Ureter (tissue), 1 donor: ENCODE data around the gene NDFIP1. TPM values are rescaled to one million over a fixed set of nuclear protein-coding genes. Genes with fewer than 3 reads are reported as not detected.
A peak's percentile ranks its signal among the peaks of the same experiment; 100 is the strongest.

Source experiments
- DNase-seq: peaks from one replicate; pipeline ENCODE4 v3.0.0-alpha.2; 2020; ENCODE audit warnings: low spot score
- total RNA-seq: library from RNA; stranded (reverse); gene quantifications from one replicate; pipeline ENCODE4 v1.2.4, GENCODE V29; 2023
- donor health status: DM: yes; HTN: yes; CAD: no.

Gene NDFIP1
- total RNA-seq, 1 donor from 2014 or later: 69.6 TPM

GRCh38 chr5:142119051-142119625, 10.6 kb downstream of the NDFIP1 start:
- no peak for DNase-seq

- no peak for DNase-seq
These were observed 11.8 kb downstream of the NDFIP1 start for GRCh38 chr5:142120247-142120935.

- no peak for DNase-seq
These were observed 13.5 kb downstream of the NDFIP1 start for GRCh38 chr5:142122121-142122520.

- DNase-seq: no peak
These were observed 16.8 kb downstream of the NDFIP1 start for GRCh38 chr5:142125378-142125777.

- no peak for DNase-seq
These were observed 17.4 kb downstream of the NDFIP1 start for GRCh38 chr5:142125963-142126362.

GRCh38 chr5:142128675-142129208, 20.2 kb downstream of the NDFIP1 start:
- DNase-seq: no peak

GRCh38 chr5:142129446-142130066, 21.0 kb downstream of the NDFIP1 start:
- no peak for DNase-seq

GRCh38 chr5:142131394-142131793, 22.8 kb downstream of the NDFIP1 start:
- DNase-seq: no peak

- no peak for DNase-seq
These were observed 24.3 kb downstream of the NDFIP1 start for GRCh38 chr5:142132916-142133315.

GRCh38 chr5:142133330-142134206, 25.0 kb downstream of the NDFIP1 start:
- no peak for DNase-seq

- DNase-seq: no peak
These were observed 25.9 kb downstream of the NDFIP1 start for GRCh38 chr5:142134331-142135010.

GRCh38 chr5:142141463-142141862, 32.9 kb downstream of the NDFIP1 start:
- no peak for DNase-seq

- DNase-seq: no peak
These were observed 35.3 kb downstream of the NDFIP1 start for GRCh38 chr5:142143878-142144277.

GRCh38 chr5:142145106-142145900, 36.7 kb downstream of the NDFIP1 start:
- DNase-seq: peak; percentile 58

- no peak for DNase-seq
These were observed 40.8 kb downstream of the NDFIP1 start for GRCh38 chr5:142149363-142149762.

- no peak for DNase-seq
These were observed 41.9 kb downstream of the NDFIP1 start for GRCh38 chr5:142150431-142150830.

- peak; percentile 56 for DNase-seq
These were observed 43.1 kb downstream of the NDFIP1 start for GRCh38 chr5:142151436-142152383.

GRCh38 chr5:142152384-142152732, 43.8 kb downstream of the NDFIP1 start:
- DNase-seq: no peak

GRCh38 chr5:142153674-142154448, 45.3 kb downstream of the NDFIP1 start:
- no peak for DNase-seq
